GM23248 (cell line): ENCODE measurements around the gene IRF5.

Experiments used
- EZH2 ChIP-seq: fragments of 200-600 bp; sonication (generic); IDR thresholded peaks from 2 replicates; pipeline ENCODE4 v1.6.1; 2018; ENCODE audit warnings: antibody characterized with exemption, mild to moderate bottlenecking; ENCODE audit not compliant: insufficient read depth, poor library complexity, severe bottlenecking
- EZH2phosphoT487 ChIP-seq: fragments of 200-600 bp; sonication (generic); IDR thresholded peaks from 2 replicates; pipeline ENCODE4 v1.6.1; 2018; ENCODE audit warnings: antibody characterized with exemption, moderate library complexity, mild to moderate bottlenecking, low read depth; ENCODE audit not compliant: insufficient read depth

GRCh38 chr7:128890306-128891109, 47.2 kb upstream of the IRF5 start:
- TF ChIP-seq EZH2phosphoT487: no peak
- TF ChIP-seq EZH2: no peak
